RKO (cell line): ENCODE data around the gene NDOR1.

Source experiments
- DNase-seq: peaks from one replicate; pipeline ENCODE4 v3.0.0-alpha.2; 2016; ENCODE audit warnings: low spot score

NDOR1 gene

GRCh38 chr9:137198902-137199283 lies 6.6 kb upstream of the NDOR1 start:
- peak; percentile 61 for DNase-seq

DNA sequence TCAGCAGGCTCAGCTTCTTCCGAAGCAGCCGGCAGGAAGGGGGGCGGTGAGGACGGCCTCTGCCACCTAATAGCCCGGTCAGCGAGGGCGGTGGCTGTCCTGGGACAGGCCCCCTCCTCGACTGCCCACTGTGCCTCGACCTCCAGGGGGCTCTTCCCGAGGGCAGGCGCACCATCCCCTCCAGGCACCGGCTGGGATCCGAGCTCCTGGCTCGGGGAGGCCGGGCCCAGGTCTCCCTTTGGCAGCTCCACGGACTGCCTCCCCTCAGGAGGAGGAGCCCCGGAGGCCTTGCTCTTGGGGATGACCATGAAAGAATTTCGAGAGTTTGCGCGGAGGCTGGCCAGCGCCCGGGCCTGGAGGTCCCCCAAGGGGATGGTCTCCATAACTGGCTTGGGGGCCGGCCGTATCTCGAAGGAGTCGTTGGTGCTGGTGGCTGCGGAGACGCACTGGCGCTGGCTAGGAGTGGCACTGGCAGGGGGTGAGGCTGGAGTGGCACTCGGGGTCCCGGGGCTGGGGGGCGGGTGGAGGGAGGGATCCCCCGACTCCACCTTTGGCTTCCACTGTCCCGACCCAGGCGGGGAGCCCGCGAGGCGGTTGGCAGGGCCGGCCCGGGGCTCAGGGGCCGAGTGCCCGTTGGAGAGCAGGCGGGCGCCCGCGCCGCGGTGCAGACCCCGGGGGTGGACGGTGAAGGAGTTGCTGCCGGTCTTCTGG lies 5.9 kb upstream of the NDOR1 start:
- peak; percentile 65 for DNase-seq

- DNase-seq, result peak; percentile 100
Observed at GRCh38 chr9:137200311-137201204, 4.9 kb upstream of the NDOR1 start, which contains the start of gene TPRN. TSS of gene TPRN (minus strand) at chr9:137200741. CDS start at chr9:137200711, 30 bp downstream.

- peak; percentile 53 for DNase-seq
Observed at GRCh38 chr9:137201205-137201868, 4.2 kb upstream of the NDOR1 start.

GRCh38 chr9:137202966-137203365 lies 2.5 kb upstream of the NDOR1 start:
- no peak for DNase-seq

DNA sequence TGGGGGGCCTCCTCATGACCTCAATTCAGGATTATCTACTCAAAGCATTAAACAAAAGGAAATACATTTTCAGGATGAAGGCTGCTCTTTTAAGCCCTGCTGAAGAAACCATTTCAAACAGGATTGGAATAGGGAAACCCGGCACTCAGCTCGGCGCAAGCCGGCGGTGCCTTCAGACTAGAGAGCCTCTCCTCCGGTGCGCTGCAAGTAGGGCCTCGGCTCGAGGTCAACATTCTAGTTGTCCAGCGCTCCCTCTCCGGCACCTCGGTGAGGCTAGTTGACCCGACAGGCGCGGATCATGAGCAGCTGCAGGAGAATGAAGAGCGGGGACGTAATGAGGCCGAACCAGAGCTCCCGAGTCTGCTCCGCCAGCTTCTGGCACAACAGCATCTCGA lies 772 bp upstream of the NDOR1 start:
- DNase-seq, result no peak

DNA sequence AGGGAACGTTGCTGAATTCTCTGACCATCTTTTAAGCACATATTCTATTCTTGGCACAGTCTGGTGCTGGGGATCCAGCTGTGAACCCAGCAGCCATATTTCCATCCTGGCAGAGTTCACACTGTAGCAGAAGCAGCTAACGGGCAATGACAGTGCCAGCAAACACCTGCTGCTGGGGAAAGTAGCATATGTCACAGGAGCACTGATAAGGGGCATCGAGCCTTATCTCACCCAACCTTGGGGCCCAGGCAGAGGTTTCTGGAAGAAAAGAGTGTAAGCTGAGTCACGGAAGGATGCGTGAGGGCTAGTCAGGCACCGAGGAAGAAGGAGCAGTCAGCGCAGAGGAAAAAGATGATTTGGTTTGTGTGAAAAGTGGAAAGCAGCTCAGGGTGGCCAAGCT lies 1.1 kb downstream of the NDOR1 start:
- no peak for DNase-seq

DNA sequence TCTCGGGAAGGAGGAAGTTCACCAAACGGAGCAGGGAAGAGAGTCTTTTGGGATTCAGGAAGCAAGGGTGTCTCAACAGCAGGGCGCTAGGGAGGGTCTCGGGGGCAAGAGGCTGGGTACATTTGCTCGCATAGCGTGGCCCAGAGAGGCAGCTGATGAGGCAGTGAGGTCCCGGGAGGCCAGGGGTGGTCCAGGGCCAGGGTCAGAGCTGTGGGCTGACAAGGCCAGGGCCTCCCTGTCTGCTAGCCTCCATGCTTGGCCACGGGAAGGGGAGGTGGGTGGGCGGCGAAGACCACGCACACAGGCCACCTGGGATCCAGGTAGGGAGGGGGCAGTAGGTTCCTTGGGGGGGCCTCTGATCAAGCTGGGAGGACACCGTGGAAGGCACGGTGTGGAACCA lies 6.0 kb downstream of the NDOR1 start:
- DNase-seq, result no peak

DNA sequence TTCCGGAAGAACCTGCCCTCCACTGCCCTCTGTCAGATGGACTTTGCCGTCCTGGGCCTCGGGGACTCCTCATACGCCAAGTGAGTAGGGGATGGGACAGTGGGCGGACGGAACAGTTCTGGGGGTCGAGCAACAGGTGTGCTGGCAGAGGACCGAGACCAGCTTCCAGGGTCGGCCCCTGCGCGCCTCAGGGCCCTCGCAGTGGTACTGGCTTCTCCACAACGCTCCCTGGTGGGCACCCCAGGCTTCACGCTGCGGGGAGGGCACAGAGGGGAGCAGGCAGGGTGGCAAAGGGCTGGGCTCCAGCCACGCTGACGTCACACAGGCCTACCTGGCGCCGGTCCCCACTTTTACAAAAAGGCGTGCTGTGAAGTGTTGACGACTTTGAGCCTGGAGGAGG lies 7.0 kb downstream of the NDOR1 start:
- DNase-seq, result no peak

- peak; percentile 62 for DNase-seq
Observed at GRCh38 chr9:137213160-137214060, 7.9 kb downstream of the NDOR1 start.

DNA sequence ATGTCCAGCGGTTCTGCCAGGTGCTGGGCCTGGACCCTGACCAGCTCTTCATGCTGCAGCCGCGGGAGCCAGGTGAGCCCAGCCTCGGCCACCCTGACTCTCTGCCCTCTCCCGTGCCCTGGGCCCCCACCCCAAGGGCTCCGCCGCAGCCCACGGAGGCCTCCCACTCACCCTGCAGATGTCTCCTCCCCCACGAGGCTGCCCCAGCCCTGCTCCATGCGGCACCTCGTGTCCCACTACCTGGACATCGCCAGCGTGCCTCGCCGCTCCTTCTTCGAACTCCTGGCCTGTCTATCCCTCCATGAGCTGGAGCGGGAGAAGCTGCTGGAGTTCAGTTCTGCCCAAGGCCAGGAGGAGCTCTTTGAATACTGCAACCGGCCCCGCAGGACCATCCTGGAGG lies 9.1 kb downstream of the NDOR1 start:
- DNase-seq, result no peak

GRCh38 chr9:137215196-137215986 lies 9.9 kb downstream of the NDOR1 start:
- no peak for DNase-seq

- no peak for DNase-seq
Observed at GRCh38 chr9:137216188-137216965, 10.9 kb downstream of the NDOR1 start.

DNA sequence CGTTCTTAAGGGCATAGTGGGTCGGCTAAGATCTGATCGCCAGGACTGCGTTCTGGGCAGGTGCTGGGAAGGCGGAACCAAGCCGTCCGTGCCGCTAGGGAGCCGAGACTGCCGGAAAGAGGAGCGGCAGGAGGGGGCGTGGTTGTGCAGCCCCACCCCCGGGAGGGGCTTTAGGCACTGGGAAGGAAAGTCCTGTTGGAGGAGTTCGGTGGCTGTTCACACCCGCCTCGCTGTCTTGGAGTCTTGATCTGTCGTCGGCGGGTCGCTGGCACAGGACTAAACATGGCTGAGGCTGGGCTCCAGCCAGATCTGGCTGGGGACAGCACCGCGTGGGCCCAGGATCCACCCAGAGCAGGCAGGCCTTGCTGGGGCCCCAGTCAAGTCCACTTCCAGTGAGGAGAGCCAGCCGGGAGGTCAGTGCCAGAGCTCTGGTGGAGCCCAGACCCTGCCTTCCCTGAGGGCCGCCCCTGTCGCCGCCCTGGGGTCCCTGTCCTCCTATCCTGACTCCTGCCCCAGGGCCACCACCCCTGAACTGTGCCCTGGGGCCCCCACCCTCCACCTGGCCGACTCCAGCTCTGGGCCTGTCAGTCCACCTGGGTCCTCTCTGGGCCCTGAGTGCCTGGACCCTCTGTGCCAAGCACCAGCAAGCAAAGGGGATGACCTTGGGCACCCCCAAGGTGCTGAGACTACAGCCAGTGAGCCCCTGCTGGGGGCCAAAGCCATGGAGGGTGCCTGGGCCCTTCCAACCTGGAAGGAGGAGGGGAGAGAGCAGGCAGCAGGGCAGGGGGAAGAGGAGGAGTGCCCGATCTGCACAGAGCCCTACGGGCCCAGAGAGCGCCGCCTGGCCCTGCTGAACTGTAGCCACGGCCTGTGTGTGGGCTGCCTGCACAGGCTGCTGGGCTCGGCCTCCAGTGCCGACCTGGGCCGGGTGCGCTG lies 12.0 kb downstream of the NDOR1 start:
- DNase-seq, result no peak

DNA sequence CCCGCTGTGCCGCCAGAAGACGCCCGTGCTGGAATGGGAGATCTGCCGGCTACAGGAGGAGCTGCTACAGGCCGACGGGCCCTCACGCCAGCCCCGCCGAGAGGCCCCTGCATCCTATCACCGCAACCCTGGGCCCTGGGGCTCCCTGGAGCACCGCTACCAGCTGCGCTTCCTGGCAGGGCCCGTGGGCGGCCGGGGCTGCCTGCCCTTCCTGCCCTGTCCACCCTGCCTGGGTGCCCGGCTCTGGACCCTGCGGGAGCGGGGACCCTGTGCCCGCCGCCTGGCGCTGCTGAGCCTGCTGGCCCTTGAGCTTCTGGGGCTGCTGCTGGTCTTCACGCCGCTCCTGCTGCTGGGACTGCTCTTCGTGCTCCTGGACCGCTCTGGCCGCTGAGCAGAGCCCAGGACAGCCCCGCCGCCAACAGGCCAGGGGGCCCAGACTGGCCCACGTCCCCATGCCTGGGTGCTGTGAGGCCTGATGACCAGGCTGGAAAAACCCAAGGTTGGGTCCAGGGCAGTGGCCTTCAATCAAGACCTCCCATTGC lies 12.8 kb downstream of the NDOR1 start:
- DNase-seq, result no peak

DNA sequence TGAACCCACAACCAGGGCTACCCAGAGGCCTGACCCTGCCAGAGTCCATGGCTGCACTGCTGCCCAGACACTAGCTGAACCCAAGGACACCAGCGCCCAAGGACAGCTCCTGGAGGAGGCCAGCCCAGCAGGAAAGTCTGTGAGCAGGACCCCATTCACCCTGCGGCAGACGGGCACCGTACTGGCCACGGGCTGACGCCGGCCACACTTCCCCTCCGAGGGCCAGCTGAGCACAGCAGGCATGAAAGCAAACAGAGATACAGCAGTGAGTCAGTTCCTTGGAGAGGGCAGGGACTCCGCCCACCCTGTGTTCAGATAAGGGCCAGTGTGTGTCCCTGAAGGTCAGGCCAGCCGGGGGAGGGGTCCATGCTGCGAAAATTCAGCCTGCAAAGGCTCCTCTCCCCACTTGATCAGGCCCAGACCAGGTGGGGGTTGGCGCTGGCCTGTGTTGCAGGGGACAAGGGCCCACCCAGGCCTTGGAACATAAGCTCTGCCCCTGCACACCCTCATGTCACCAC lies 13.3 kb downstream of the NDOR1 start:
- DNase-seq, result peak; percentile 85

DNA sequence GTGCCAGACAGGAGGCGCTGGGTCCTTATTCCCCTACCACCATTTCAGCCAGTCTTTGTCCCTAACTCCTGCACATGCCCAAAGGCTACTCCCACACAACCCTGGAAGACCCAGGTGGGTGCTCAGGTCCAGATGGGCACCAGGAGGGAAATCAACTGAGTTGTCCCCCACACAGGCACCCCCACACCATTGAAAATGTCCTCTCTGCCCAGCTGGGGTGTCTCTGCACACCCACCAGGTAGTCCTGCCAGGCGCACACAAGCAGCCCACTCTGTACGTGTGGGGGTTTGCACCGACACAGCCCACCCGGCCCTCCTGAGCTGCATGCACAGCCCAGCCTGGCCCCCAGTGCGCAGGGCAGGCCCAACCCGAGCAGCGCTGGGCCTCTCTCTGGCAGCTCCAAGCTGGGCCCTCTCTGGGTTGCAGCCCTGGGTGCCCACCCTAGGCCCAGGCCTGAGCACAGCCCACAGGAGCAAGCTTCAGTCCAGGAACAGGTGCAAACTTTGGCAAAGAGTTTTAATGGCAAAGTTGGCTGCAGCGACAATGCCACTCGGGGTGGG lies 14.3 kb downstream of the NDOR1 start:
- no peak for DNase-seq
